Neural progenitor cell (in vitro differentiated cells): ENCODE measurements around the gene LMAN1. TPM values are rescaled to one million over a fixed set of nuclear protein-coding genes. Genes with fewer than 3 reads are reported as not detected.
A peak's percentile ranks its signal among the peaks of the same experiment; 100 is the strongest.

Experiments
- DNase-seq: peaks from one replicate; pipeline ENCODE4 v3.0.0-alpha.2; 2016; ENCODE audit warnings: low spot score
- H2AFZ ChIP-seq: fragments of 200-600 bp; sonication (generic); replicated peaks from 2 replicates; pipeline ENCODE4 v1.6.1; 2016; ENCODE audit warnings: antibody characterized with exemption
- H3F3A ChIP-seq: fragments of 200-600 bp; sonication (generic); 2 replicates; pipeline ENCODE4 v1.6.1; 2016; ENCODE audit warnings: antibody characterized with exemption, low read depth
- H3K27ac ChIP-seq: fragments of 200-600 bp; sonication (generic); 2 replicates; pipeline ENCODE4 v1.5.1; 2016; ENCODE audit warnings: mild to moderate bottlenecking
- H3K27me3 ChIP-seq: fragments of 200-600 bp; sonication (generic); 2 replicates; pipeline ENCODE4 v1.6.1; 2016; ENCODE audit warnings: mild to moderate bottlenecking, moderate library complexity
- H3K36me3 ChIP-seq: fragments of 200-600 bp; sonication (generic); 2 replicates; pipeline ENCODE4 v1.5.1; 2016
- H3K4me1 ChIP-seq: fragments of 200-600 bp; sonication (generic); 2 replicates; pipeline ENCODE4 v1.6.1; 2016; ENCODE audit warnings: mixed run types
- H3K4me2 ChIP-seq: fragments of 200-600 bp; sonication (generic); 2 replicates; pipeline ENCODE4 v1.6.1; 2016
- H3K4me3 ChIP-seq: fragments of 200-600 bp; sonication (generic); 2 replicates; pipeline ENCODE4 v1.5.1; 2016
- H3K79me2 ChIP-seq: fragments of 200-600 bp; sonication (generic); 2 replicates; pipeline ENCODE4 v1.6.1; 2016; ENCODE audit warnings: low read depth
- H3K9ac ChIP-seq: fragments of 200-600 bp; sonication (generic); 2 replicates; pipeline ENCODE4 v1.6.1; 2016
- H3K9me3 ChIP-seq: fragments of 200-600 bp; sonication (generic); 2 replicates; pipeline ENCODE4 v1.5.1; 2016; ENCODE audit warnings: low read depth
- H4K20me1 ChIP-seq: fragments of 200-600 bp; sonication (generic); 2 replicates; pipeline ENCODE4 v1.6.1; 2016; ENCODE audit warnings: low read depth
- H3K27ac Mint-ChIP-seq: 3 replicates; pipeline ENCODE4 v1.8.0; 2021; ENCODE audit warnings: mixed read lengths
- H3K27me3 Mint-ChIP-seq: 2 replicates; pipeline ENCODE4 v1.8.0; 2022; ENCODE audit warnings: low read depth, mild to moderate bottlenecking, inconsistent platforms, moderate library complexity, mixed read lengths; ENCODE audit not compliant: insufficient read depth
- H3K36me3 Mint-ChIP-seq: 3 replicates; pipeline ENCODE4 v1.8.0; 2021; ENCODE audit warnings: mixed read lengths
- H3K4me1 Mint-ChIP-seq: 3 replicates; pipeline ENCODE4 v1.8.0; 2021; ENCODE audit warnings: mixed read lengths
- H3K4me3 Mint-ChIP-seq: 3 replicates; pipeline ENCODE4 v1.8.0; 2021; ENCODE audit warnings: mild to moderate bottlenecking, moderate library complexity, mixed read lengths
- H3K9me3 Mint-ChIP-seq: 3 replicates; pipeline ENCODE4 v1.8.0; 2020; ENCODE audit warnings: mixed read lengths
- EZH2 ChIP-seq: fragments of 200-600 bp; sonication (generic); IDR thresholded peaks from 2 replicates; pipeline ENCODE4 v1.6.1; 2017; ENCODE audit warnings: antibody characterized with exemption, mild to moderate bottlenecking, moderate library complexity
- EZH2phosphoT487 ChIP-seq: fragments of 200-600 bp; sonication (generic); IDR thresholded peaks from 2 replicates; pipeline ENCODE4 v1.6.1; 2017; ENCODE audit warnings: antibody characterized with exemption
- total RNA-seq: library from RNA; depleted of rRNA; stranded (reverse); fragments of >200 nt; gene quantifications from 2 replicates; pipeline ENCODE4 v1.2.3, GENCODE V29; 2015; ENCODE audit warnings: low replicate concordance
- TF ChIP-seq, protein P1 (sequence below): fragments of 200-600 bp; sonication (generic); IDR thresholded peaks from 2 replicates; pipeline ENCODE4 v1.5.1; 2017; ENCODE audit warnings: antibody characterized with exemption, mild to moderate bottlenecking

LMAN1 gene
- total RNA-seq, 1 donor from 2014 or later: 338 TPM

DNA sequence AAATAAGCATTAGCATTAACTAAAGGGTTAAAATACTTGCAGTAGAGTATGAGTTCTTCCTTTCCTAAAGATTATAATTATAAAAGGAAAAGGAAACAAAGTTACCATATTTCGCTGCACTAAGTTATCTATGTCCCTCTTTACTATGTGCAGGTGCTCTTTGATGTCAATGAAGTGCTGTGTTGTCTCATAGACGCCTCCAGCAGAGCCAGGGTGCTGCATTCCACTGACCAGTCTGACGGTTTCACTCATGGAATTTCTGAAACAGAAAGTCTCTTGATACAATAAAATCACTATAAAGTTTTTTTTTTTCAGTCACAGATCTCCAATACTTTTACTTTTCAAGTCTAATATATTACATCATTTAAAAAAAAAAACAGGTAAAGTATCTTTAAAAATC is 26.1 kb downstream of the LMAN1 start:
- H3K27ac ChIP-seq: peak overlapping the region; percentile 60
- no peak for DNase-seq
- H3K36me3 ChIP-seq: peaks cover 83% of the 10 kb centered on the region
- H3K4me3 ChIP-seq: no peak overlapping the region
- H3K4me2 ChIP-seq: no peak overlapping the region
- no peak overlapping the region for H2AFZ ChIP-seq
- peaks cover 35% of the 10 kb centered on the region for H4K20me1 ChIP-seq
- H3K27ac Mint-ChIP-seq: no peak overlapping the region
- peaks cover 3% of the 10 kb centered on the region for H3K4me1 Mint-ChIP-seq
- H3K9me3 Mint-ChIP-seq: no peaks in the 10 kb centered on the region
- no peak overlapping the region for H3K9ac ChIP-seq
- no peaks in the 10 kb centered on the region for H3K27me3 ChIP-seq
- no peak overlapping the region for H3K4me3 Mint-ChIP-seq
- peaks cover 41% of the 10 kb centered on the region for H3K79me2 ChIP-seq
- H3K9me3 ChIP-seq: no peaks in the 10 kb centered on the region
- H3K27me3 Mint-ChIP-seq: no peaks in the 10 kb centered on the region
- H3F3A ChIP-seq: peaks cover 8% of the 10 kb centered on the region
- peaks cover 42% of the 10 kb centered on the region for H3K36me3 Mint-ChIP-seq
- H3K4me1 ChIP-seq: no peaks in the 10 kb centered on the region
- TF ChIP-seq EZH2phosphoT487 (no peak), EZH2 (no peak)
- TF ChIP-seq, protein P1, sequence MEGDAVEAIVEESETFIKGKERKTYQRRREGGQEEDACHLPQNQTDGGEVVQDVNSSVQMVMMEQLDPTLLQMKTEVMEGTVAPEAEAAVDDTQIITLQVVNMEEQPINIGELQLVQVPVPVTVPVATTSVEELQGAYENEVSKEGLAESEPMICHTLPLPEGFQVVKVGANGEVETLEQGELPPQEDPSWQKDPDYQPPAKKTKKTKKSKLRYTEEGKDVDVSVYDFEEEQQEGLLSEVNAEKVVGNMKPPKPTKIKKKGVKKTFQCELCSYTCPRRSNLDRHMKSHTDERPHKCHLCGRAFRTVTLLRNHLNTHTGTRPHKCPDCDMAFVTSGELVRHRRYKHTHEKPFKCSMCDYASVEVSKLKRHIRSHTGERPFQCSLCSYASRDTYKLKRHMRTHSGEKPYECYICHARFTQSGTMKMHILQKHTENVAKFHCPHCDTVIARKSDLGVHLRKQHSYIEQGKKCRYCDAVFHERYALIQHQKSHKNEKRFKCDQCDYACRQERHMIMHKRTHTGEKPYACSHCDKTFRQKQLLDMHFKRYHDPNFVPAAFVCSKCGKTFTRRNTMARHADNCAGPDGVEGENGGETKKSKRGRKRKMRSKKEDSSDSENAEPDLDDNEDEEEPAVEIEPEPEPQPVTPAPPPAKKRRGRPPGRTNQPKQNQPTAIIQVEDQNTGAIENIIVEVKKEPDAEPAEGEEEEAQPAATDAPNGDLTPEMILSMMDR: no peak

DNA sequence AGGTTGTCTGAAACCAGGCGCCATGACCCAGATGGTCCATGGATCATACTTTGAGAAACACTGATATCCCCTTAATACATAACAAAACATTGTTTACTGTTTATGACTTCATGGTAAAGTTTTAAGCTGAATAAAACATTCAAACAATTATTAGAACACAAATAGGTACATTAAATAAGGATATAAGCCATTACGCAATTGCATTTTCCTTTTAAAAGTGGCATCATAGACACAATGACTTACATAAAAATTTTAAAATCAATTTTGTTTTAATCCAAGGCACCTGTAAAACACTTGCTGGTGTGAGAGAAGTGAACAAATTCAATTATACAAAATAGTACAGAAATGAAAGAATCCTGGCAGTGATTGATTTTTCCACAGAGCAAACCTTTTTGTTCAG is 30.4 kb downstream of the LMAN1 start:
- Histone ChIP-seq H3K4me1 (peaks cover 9% of the 10 kb centered on the region), H3K9ac (no peak overlapping the region), H3K4me3 (no peak overlapping the region), H3K79me2 (peaks cover under 1% of the 10 kb centered on the region), H4K20me1 (peaks cover 17% of the 10 kb centered on the region), H3K27ac (no peak overlapping the region), H3K27me3 (no peaks in the 10 kb centered on the region), H2AFZ (no peak overlapping the region), H3K4me2 (no peak overlapping the region), H3K36me3 (peaks cover 71% of the 10 kb centered on the region), H3F3A (peaks cover 51% of the 10 kb centered on the region), H3K9me3 (no peaks in the 10 kb centered on the region)
- H3K4me3 Mint-ChIP-seq: no peak overlapping the region
- H3K27me3 Mint-ChIP-seq: no peaks in the 10 kb centered on the region
- H3K27ac Mint-ChIP-seq: no peak overlapping the region
- no peak for DNase-seq
- peaks cover 39% of the 10 kb centered on the region for H3K36me3 Mint-ChIP-seq
- TF ChIP-seq, protein P1: no peak
- no peak for TF ChIP-seq EZH2phosphoT487
- no peak for TF ChIP-seq EZH2
- no peaks in the 10 kb centered on the region for H3K9me3 Mint-ChIP-seq
- peaks cover 2% of the 10 kb centered on the region for H3K4me1 Mint-ChIP-seq

DNA sequence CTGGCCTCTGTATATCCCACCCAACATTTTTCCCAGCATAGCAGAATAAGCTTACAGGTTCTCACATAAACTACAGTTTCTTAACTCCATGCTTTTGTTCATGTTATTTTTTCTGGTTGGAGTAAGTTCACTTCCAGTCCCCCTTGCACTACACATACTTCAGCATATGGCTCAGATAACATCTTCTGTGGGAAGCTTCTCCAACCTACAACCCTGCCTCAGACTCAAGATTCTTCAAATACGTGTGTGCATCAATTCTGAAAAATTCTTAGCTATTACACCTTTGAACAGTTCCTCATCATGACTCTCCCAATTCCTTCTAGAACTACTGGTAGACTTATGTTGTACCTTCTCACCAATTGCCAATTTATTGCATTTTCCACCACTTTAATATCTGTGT is 33.1 kb downstream of the LMAN1 start:
- Histone ChIP-seq H2AFZ (no peak overlapping the region), H3F3A (peaks cover 45% of the 10 kb centered on the region), H4K20me1 (no peaks in the 10 kb centered on the region), H3K4me3 (no peak overlapping the region), H3K4me2 (no peak overlapping the region), H3K27me3 (no peaks in the 10 kb centered on the region), H3K4me1 (peaks cover 9% of the 10 kb centered on the region), H3K36me3 (peaks cover 50% of the 10 kb centered on the region), H3K27ac (peak overlapping the region; percentile 30), H3K9ac (no peak overlapping the region), H3K79me2 (no peaks in the 10 kb centered on the region), H3K9me3 (no peaks in the 10 kb centered on the region)
- peaks cover 2% of the 10 kb centered on the region for H3K4me1 Mint-ChIP-seq
- H3K4me3 Mint-ChIP-seq: no peak overlapping the region
- H3K27me3 Mint-ChIP-seq: peaks cover 4% of the 10 kb centered on the region
- H3K9me3 Mint-ChIP-seq: no peaks in the 10 kb centered on the region
- TF ChIP-seq, protein P1: no peak
- TF ChIP-seq EZH2 (no peak), EZH2phosphoT487 (no peak)
- no peak for DNase-seq
- H3K36me3 Mint-ChIP-seq: peaks cover 31% of the 10 kb centered on the region
- no peak overlapping the region for H3K27ac Mint-ChIP-seq
